Activated CD4-positive, alpha-beta T cell treated with anti-CD3 and anti-CD28 coated beads for 24 hours (primary cell): ENCODE results near the gene C2orf78.

ENCODE experiments used
- DNase-seq, 2 donors: peaks; one replicate each; pipeline ENCODE4 v3.0.0-alpha.2; 2020; ENCODE audit warnings: low read depth in 2 of 2

Gene C2orf78

GRCh38 chr2:73839653-73840411, 55.8 kb downstream of the C2orf78 start:
- DNase-seq = no peak

DNA sequence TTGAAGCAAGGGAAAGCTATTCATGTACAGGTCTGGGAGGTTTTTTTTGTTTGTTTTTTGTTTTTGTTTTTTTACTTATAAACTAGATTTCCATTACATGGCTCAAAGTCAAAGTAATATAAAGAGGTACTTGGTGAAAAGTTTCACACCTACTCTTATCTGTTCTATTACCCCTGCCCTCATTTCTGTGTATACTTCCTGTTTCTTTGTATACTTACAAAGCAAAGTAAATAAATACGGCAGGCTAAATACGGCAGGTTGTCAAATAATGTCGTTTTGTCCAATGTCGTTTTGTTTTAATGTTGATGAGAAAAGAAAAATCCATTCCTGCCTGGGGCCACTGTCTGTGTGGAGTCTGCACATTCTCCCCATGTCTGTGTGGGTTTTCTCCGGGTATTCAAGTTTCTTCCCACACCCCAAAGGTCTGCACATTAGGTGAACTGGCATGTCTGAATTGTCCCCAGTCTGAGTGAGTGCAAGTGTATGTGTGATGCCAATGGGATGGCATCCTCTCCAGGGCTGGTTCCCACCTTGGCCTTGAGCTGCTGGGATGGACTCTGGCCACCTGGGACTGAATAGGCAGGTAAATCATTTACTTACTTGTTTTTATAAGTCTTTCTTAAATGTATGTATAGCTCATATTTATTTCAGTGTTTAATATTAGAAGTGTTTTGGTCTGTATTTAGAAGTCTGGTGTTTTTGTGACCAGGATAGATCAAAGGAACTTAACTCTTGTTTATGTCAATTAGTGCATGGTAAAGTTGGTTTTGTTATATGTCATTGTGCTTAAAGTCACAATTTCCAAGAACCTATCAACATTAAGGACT, 58.1 kb downstream of the C2orf78 start:
- DNase-seq = no peak

- DNase-seq = no peak
Observed at GRCh38 chr2:73842739-73843019, 58.7 kb downstream of the C2orf78 start.

DNA sequence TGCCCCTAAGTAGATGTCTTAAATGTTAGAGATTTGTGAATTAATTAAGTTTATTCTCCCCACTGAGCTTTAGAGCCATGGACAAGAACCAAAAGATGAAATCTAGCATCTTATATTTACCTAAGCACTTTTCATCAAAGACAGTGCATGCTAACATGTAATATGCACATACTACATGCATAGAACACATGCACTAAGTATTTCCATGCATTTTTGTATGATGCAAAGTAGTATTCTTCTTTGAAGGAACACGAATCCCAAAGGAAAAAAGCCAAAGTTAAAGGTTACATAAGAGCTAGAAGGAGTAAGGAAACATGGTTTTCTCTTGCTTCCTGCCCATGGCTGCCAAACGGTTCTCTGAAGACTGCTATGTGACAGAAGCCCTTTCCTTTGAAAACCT, 60.1 kb downstream of the C2orf78 start:
- DNase-seq = no peak

- DNase-seq = no peak
Observed at GRCh38 chr2:73850009-73850408, 66.0 kb downstream of the C2orf78 start.

GRCh38 chr2:73851274-73851673, 67.3 kb downstream of the C2orf78 start:
- no peak for DNase-seq

DNA sequence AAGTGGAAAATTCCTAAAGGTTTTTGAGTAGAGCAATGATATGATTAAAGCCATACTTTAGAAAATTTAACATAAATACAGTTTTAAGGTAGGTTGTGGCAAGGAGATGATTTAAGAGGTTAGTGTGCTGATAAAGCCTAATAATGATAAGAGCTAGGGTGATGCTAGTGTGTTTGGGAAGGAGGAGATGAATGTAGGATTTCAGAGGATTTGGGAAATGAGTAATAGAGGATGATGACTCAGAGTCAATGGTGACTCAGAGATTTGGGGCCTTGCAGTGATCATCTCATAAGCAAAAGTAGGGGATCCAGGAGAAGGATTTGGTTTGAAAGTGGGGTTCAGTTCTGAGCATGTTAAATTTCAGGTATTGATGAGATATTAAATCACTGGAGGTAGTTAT, 68.0 kb downstream of the C2orf78 start:
- DNase-seq = no peak

DNA sequence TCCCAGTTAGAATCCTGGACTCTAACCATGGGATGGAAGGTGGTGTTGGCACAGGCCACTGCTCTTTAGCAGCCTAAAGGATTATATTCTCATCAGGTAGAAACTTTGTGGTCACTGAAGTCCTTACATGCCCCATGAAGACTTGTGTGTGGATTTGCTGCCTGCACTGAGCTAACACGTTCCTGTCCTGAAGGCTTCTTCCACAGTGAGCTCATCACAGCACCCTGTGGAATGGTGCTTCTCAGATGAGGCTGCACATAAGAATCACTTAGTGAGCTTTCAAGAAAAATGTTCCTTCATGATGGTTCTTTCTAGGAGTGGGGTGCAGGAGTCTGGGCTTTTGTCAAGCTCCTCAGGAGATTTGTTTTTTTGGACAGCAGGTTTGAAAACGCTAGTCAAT, 71.5 kb downstream of the C2orf78 start:
- DNase-seq = no peak

DNA sequence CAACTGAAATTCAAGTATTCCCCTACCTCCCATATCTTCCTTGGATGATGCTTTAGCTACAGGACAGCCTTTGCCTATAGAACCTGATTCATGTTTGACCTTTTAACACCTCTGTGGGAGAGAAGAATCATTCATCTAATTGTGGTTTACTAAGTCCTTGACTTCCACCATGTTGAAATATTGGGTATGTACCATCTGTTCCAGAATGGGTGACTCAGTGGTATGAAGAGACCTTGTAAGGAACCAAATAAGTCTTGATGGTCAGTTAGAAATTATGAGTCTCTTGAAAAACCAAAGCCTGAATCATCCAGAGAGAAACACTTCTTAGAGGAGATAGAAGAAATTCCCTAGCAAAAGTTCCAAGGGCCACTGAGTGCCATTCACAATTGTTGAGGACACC, 72.2 kb downstream of the C2orf78 start:
- DNase-seq = no peak

DNA sequence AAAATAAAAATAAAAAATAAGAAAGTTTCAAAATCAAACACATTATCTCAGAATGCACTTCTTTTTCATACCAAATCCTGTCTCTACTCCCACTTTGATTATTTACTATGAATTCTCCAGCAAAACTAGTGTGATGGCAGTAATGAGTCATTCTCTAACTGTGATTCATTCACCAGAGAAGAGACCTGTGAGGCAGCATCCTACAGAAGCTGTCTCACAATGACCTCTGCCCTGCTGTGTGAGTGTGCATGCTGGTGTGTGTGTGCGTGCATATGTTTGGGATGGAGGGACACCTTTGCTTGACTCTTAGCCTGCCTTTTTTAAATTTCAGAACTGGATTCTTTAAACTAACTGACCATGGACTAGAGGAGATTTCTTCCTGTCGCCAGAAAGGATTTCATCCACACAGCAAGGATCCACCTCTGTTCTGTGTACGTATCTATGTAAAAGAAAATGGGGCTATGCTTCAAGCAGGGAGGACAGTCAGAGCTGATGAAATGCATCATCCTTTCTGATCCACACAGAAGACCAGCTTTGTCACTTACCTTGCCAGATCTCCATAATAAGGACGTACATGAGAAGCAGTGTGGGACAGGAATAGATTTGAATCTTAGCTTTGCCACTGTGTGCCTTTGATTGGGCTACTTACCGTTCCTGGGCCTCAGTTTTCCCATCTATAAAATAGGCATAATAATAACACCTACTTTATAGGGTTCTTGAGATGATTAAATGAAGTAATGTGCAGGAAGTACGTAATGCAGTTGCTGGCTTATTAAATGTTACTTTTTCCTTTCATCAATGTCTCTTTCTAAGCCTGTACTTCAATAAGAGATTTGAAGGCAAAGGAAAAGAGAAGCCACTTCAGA, 76.0 kb downstream of the C2orf78 start:
- peak; percentile 15 to 20 for DNase-seq

DNA sequence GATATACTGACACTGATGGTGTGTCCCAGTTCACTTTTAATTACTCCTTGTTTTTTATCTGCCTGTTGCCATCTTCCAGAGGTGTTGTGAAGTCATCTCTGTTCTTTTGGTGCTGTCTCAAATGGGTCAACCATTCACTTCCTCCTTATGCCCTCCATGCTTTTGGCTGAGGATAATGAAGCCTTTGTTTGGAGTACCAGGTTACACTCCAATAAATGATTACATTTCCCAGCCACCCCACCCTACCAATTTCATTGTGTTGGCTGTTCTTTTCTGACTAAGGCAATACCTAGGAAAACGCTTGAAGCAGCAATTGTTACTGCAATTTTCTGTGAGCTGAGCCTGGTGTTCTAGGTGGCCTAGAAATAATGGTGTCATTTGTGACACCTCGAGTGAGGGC, 79.0 kb downstream of the C2orf78 start:
- no peak for DNase-seq
